Measurements from ENCODE around the gene RANBP1. TPM values are rescaled to one million over a fixed set of nuclear protein-coding genes. Genes with fewer than 3 reads are reported as not detected.

The RANBP1 gene
- total and polyA plus RNA-seq, 8 donors, result 63.7 to 184 (median 147) TPM

DNA sequence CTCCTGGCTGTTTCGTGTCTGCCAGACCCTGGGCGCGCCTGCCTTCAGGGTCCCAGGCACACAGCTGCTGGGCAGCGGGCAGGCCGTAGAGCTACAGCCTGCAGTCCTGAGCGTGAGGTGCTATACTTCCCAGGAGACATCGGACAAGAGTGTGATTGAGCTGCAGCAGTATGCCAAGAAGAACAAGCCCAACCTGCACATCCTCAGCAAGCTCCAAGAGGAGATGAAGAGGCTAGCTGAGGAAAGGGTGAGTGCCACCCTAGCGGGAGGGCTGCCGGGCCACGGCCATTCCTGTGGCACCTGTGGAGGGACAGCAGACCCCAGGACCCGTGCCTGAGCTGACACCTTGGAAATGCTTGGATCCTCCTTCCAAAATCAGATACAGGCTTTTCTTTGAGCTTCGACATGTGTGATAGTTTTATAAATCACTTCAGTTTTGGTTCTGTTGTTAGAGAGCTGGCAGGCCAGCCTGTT, 7.1 kb upstream of the RANBP1 start:
- ATAC-seq (no peak), DNase-seq (peak in 1 of 4 donors; percentile 51)
- H3K27me3 ChIP-seq, result no peaks in the 10 kb centered on the region
- no peak overlapping the region for H3K27ac ChIP-seq
- peaks cover 0 to 100% of the 10 kb centered on the region in 2 donors for H3K36me3 ChIP-seq
- no peaks in the 10 kb centered on the region for H3K9me3 ChIP-seq
- TF ChIP-seq, protein P1, sequence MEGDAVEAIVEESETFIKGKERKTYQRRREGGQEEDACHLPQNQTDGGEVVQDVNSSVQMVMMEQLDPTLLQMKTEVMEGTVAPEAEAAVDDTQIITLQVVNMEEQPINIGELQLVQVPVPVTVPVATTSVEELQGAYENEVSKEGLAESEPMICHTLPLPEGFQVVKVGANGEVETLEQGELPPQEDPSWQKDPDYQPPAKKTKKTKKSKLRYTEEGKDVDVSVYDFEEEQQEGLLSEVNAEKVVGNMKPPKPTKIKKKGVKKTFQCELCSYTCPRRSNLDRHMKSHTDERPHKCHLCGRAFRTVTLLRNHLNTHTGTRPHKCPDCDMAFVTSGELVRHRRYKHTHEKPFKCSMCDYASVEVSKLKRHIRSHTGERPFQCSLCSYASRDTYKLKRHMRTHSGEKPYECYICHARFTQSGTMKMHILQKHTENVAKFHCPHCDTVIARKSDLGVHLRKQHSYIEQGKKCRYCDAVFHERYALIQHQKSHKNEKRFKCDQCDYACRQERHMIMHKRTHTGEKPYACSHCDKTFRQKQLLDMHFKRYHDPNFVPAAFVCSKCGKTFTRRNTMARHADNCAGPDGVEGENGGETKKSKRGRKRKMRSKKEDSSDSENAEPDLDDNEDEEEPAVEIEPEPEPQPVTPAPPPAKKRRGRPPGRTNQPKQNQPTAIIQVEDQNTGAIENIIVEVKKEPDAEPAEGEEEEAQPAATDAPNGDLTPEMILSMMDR (IDR thresholded peaks at IDR 0.05), result no peak
- intact Hi-C loops (cut with DNase I), result no loop called here
- no peak overlapping the region for H3K4me3 ChIP-seq
- no peaks in the 10 kb centered on the region for H3K4me1 ChIP-seq

DNA sequence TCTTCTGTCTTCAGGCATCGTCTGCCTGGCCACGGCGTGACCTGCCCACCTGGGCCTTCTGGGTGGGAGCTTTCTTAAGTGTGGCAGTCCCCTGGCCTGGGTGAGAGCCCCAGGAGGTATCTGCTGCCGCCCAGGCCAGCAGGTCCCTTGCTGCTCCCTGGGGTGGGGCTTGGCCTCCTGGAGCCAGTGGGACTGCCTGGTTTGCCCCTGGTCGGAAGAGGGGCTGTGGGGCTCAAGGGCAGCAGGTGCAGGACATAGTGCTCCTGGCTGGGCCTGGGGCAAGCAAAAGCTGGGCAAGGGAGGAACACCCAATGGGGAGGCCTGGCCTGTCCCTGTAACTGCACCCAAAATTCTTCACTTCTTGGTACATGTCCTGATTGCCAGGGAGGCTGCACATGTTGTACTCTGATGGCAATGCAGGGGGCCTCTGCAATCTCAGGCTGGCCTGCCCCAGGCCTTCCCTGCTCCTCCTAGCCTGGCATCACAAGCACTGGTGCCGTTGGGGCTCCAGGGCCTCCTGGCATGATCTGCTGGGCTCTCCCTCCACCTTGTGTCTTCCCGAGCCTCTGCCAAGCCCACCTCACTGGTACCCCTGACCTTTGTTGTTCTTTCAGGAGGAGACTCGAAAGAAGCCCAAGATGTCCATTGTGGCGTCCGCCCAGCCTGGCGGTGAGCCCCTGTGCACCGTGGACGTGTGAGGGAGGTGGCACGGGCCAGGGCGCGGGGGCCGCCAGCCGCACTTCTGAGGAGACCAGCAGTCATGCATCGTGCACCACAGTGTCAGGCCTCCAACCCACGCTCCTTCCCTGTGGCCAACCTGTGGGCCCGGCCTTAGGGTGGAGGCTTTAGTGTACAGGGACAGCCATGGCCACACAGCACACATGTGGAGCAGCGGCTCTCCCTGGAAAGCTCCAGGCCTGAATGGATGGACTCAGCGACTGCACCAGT, 6.2 kb upstream of the RANBP1 start:
- intact Hi-C loops (cut with DNase I), result no loop called here
- TF ChIP-seq, protein P1 (IDR thresholded peaks at IDR 0.05), result no peak
- peak in 1 of 4 donors; percentile 70 for DNase-seq

DNA sequence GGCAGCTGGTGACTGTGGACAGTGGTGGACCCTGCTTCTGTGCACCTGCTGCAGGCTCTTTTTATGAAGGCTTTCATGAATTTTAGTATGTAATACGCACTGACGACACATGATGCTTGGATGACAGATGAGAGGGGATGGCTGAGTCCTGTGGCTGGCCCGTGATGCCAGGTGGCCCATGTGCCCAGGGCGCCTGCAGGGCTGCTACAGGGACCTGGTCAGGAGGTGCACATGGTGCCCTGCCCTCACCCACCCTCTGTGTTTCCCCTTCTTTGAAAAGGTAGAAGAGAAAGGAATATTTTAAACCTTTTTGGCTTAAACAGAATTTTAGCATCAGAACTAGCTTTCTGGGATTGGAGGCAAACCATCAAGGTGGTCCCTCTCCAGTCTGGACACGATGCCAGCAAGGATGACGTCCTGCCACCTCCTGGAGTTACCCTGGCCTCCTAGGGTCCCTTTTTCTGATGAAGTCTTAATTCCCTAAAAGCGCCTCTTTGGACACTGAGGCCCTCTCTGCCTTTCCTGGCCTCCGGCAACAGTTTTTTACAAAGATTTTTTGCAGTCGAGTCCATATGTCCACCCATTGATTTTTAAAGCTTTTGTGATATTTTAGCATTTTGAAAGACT, 5.4 kb upstream of the RANBP1 start:
- DNase-seq (peak in 1 of 4 donors; percentile 37), ATAC-seq (no peak)
- Histone ChIP-seq H3K4me1 (peaks cover 0 to 6% of the 10 kb centered on the region in 2 donors), H3K36me3 (peaks cover 0 to 100% of the 10 kb centered on the region in 2 donors), H3K27ac (no peak overlapping the region), H3K27me3 (no peaks in the 10 kb centered on the region), H3K9me3 (no peaks in the 10 kb centered on the region), H3K4me3 (no peak overlapping the region)
- TF ChIP-seq, protein P1 (IDR thresholded peaks at IDR 0.05), result no peak
- intact Hi-C loops (cut with DNase I), result no loop called here

More for the DNA sequence above, 6.2 kb upstream of the RANBP1 start:
- no peak for ATAC-seq
- H3K4me3 ChIP-seq, result no peak overlapping the region
- H3K4me1 ChIP-seq, result no peaks in the 10 kb centered on the region
- H3K27ac ChIP-seq, result no peak overlapping the region
- peaks cover 0 to 100% of the 10 kb centered on the region in 2 donors for H3K36me3 ChIP-seq
- no peaks in the 10 kb centered on the region for H3K27me3 ChIP-seq
- no peaks in the 10 kb centered on the region for H3K9me3 ChIP-seq

DNA sequence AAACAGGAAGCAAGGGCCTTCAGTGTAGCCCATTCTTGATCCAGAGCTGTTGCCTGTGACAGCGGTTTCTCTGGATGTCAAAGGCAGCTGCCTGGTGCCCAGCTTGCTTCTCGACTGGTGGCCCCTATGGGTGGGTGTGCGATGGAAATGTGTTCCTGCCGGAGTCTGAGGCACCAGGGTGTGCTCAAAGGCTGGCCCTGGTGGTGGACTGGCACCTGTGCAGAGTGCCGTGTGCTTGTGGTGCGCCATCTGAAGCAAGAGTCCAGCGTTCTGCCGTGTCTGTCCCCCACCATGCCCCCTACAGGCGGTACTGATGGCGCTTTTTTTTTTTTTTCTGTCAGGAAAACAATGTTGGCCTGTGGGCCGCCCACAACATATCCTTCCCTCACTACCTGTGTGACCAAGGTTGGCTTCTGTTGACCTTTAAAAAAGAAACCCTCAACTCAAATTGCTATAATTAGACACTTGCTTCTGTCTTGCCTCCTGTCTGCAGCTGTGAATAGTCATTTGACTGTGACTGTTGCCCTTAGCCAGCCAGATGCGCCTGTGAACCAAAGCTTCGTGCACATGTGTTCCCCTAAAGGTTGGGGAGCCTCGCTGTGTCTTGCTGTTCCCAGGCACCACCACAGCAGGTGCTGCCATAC, 4.7 kb upstream of the RANBP1 start:
- intact Hi-C loops (cut with DNase I), result no loop called here
- peaks cover 0 to 99% of the 10 kb centered on the region in 2 donors for H3K36me3 ChIP-seq
- TF ChIP-seq, protein P1 (IDR thresholded peaks at IDR 0.05), result no peak
- ATAC-seq, result no peak
- H3K4me3 ChIP-seq, result no peak overlapping the region
- peak in 1 of 4 donors; percentile 52 for DNase-seq
- H3K27ac ChIP-seq, result no peak overlapping the region
- H3K27me3 ChIP-seq, result no peaks in the 10 kb centered on the region
- no peaks in the 10 kb centered on the region for H3K9me3 ChIP-seq
- peaks cover 4 to 12% of the 10 kb centered on the region in 2 donors for H3K4me1 ChIP-seq

All from left lung (tissue), 10 donors.